IPS-11a (cell line): ENCODE results near the gene COP1.
"Not testable (repeated sequence)": the region's sequence is repeated elsewhere in the genome, so short reads cannot be mapped to it uniquely, and the experiment has no call there.

ENCODE experiments used
- H3K4me3 ChIP-seq: one replicate; pipeline ENCODE4 v1.5.1; 2013; ENCODE audit warnings: low read depth, low read length, control low read depth

COP1 gene

DNA sequence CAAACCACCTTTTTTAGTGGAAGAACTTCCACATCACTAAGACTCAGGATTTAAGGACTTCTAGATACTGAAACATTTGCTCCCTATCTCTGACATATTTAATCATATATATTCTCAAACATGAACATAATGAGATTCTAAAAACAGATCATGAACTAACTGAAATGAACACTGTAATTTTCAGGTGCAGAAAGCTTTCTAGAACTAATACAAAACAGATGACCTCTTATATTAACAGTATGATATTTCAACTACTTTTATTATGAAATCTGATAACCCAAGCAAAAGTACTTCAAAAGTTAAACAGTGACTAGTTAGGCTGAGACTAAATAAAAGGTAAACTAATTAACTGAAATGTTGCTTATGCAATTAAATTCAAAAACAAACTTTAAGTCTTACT is 157.5 kb downstream of the COP1 start:
- H3K4me3 ChIP-seq = no peak overlapping the region

DNA sequence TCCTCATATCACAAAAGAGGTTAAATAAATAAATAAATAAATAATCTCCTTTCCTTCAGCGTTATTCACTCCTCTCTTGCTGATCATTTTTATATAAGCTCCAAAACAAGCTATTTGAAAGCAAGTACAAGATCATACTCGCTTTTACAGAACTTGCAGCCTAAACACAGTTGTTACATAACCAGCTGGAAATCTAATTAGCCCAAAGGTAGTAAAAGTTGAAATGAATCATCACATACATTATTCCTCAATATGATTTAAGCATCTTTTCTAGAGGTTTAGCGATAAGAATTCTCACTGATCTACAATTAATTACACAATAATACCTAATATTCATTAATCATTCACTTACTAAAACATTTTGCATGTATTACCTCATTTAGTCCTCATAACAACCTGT is 160.2 kb downstream of the COP1 start:
- no peak overlapping the region for H3K4me3 ChIP-seq

DNA sequence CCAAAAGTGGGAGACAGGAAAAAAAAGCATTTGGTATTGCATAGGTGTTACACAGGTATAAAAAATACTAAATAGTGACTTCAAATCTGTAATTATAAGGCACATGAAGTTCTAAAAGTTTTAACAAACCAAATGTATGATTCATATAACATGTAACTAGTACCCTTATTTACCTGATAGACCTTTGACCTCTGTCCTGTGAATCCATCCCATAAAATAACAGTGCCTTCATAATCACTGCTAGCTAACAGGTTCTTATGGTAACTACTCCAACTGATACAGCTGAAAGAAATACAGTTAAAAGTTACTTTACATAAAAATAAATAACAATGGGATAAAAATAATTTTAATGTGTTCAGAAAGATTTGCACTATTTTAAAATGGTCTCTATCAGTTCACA is 163.5 kb downstream of the COP1 start:
- no peak overlapping the region for H3K4me3 ChIP-seq

DNA sequence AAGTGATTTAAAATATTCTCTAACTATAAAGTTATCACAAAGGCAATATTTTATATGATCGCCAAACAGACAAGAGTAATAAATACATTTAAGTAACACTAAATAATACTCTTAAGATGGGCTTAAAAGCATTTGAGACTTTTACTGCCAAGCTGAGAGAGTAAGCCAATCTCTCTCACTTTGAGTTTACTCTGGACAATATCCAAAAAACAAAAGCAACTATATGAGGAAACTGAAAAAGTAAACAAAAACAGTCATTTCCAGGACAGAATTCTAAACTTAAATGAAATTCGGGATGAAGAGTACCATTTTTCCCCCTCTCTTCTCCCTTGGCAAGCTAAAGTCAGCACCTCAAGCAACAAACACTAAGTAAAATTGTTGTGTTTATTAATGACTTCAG is 173.2 kb downstream of the COP1 start:
- H3K4me3 ChIP-seq = no peak overlapping the region

DNA sequence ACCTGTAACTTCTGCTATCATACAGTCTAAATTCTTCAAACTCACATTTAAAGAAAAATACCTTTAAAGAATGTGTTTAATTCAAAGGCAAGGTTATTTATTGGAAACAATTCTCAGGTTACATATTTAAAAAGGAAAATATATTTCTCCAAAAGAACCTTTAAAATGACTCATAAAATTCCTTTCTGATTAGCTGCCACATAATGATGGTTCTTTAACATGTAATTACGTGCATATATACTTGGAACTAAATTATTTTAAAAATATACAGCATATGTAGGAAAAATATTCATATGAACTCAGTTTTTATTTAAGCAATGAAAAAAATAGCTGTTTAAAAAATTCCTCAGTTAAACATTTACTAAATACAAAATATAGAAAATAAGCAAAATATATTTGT is 173.6 kb downstream of the COP1 start:
- H3K4me3 ChIP-seq = no peak overlapping the region

DNA sequence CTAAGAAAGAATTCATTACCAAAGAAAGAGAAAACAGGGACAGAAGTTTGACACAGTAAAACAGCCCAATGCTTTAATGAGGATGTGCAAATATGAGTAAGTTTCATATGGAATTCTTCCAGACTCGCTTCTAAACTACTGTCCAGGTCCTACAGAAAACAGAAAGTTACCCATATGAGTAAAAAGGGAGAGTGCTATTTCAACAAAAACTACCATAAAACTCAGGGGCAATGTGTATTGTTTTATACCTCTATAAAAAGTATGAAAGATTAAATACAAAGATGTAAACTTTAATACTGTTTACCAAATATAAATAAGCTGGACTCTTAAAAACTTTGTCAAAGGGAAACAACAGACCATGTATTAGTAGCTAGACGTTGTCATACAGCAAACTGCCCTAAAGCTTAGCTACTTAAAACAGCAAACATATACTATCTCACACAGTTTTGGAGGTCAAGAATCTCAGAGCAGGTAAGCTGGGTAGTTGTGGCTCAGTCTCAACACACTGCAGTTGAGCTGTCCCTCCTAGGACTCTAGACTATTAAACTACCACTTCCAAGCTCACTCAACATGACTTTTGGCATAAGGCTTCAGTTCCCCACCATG is 174.9 kb downstream of the COP1 start:
- no peak overlapping the region for H3K4me3 ChIP-seq

DNA sequence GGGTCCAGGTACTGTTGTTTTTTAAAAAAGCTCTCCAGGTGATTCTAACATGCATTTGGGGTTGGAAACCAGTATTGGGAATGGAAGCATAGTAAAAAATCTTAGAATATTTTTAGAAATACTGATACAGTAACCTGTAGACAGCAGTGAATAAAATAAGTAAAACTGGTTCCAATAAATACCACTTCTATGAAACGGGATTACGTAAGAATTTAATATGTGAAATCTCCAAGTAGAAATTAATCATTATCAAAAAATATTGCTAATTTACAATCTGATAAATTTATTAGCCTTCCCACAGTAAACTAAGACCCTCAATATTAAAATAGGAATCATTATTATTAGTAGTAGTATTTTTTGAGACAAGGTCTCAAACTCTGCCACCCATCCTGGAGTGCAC is 177.5 kb downstream of the COP1 start:
- H3K4me3 ChIP-seq = no peak overlapping the region

DNA sequence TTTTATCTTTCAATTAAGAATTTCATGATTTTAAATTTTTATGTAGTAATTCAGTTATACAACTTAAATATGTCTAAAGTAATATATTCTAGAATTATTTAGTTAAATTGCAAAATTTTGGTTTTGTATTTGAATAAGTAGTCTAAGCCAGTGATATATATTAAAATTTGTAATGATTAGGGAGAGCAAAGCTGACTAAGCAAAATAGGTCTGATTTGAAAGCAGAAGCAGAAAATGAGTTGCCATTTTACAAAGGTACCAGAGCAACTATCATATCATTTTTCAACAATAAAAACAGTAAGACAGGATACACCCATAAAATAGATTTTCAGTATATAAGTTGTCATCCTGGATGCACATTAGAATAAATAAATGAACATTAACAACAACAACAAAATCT is 177.9 kb downstream of the COP1 start:
- H3K4me3 ChIP-seq = no peak overlapping the region

DNA sequence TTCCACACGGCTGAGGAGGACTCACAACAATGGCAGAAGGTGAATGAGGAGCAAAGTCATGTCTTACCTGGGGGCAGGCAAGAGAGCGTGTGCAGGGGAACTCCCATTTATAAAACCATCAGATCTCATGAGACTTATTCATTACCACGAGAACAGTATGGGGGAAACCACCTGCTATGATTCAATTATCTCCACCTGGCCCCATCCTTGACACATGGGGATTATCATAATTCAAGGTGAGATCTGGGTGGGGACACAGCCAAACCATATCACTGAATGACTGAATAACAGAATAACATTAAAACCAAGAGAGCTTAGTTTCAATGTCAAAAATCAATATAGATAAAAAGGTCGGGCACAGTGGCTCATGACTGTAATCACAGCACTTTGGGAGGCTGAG is 179.2 kb downstream of the COP1 start:
- not testable (repeated sequence) for H3K4me3 ChIP-seq

DNA sequence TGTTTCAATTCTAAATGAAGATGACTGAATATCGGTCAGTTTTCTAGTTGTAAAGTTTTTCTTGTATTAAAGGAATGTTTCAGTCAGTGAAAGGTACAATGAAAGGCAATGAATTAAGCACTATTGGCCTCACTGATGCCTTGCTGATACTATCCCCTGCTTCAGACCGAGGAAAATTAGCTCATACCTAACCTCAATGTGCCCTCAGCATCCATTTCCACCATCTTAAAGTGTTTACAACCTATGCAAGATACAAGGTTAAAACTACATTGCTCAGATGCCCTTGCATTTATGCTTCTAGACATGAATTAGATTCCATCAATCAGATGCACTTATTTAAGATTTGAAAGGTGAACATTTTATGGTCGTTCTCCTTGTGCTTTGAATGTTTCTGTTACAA is 184.5 kb downstream of the COP1 start:
- no peak overlapping the region for H3K4me3 ChIP-seq

DNA sequence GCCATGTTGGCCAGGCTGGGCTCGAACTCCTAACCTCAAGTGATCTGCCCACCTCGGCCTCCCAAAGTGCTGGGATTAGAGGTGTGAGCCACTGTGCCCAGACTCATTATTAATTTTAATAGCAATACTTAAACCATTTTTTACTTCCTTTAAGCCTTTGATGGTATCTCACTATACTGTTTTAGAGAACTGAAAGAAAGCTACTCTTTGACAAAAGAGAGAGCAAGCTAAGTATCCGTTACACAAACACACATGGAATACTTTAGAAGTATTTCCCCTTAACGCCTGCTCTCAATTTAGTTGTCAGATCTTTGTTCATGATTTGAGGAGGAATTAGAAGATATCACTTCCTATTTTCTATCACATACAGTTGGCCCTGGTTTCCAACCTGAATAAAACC is 189.4 kb downstream of the COP1 start:
- no peak overlapping the region for H3K4me3 ChIP-seq

DNA sequence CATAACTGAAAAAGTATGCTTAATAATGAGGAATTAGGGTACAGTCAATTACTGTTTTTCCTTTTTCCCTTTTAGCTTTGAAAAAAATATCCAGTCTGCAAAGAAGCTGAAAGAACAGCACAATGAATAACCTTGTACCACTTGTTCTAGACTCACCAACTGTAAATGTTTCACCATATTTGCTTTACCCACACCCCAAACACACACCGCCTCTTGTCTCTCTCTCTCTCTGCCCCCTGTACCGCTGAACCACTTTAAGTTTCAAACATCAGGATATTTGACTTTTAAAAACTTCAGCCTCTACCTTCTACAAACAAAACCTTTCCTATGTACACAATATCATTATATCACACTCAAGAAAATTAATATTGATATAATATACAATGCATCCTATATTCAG is 197.1 kb downstream of the COP1 start:
- no peak overlapping the region for H3K4me3 ChIP-seq

DNA sequence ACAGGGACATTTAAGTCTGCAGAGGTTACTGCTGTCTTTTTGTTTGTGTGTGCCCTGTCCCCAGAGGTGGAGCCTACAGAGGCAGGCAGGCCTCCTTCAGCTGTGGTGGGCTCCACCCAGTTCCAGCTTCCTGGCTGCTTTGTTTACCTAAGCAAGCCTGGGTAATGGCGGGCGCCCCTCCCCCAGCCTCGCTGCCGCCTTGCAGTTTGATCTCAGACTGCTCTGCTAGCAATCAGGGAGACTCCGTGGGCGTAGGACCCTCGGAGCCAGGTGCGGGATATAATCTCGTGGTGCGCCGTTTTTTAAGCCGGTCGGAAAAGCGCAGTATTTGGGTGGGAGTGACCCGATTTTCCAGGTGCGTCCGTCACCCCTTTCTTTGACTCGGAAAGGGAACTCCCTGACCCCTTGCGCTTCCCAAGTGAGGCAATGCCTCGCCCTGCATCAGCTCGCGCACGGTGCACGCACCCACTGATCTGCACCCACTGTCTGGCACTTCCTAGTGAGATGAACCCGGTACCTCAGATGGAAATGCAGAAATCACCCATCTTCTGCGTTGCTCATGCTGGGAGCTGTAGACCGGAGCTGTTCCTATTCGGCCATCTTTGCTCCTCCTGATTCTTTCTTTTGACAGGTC is 199.2 kb downstream of the COP1 start:
- H3K4me3 ChIP-seq = not testable (repeated sequence)

DNA sequence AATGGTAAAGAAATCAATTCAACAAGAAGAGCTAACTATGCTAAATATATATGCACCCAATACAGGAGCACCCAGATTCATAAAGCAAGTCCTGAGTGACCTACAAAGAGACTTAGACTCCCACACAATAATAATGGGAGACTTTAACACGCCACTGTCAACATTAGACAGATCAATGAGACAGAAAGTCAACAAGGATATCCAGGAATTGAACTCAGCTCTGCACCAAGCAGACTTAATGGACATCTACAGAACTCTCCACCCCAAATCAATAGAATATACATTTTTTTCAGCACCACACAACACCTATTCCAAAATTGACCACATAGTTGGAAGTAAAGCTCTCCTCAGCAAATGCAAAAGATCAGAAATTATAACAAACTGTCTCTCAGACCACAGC is 212.4 kb downstream of the COP1 start:
- H3K4me3 ChIP-seq = not testable (repeated sequence)

DNA sequence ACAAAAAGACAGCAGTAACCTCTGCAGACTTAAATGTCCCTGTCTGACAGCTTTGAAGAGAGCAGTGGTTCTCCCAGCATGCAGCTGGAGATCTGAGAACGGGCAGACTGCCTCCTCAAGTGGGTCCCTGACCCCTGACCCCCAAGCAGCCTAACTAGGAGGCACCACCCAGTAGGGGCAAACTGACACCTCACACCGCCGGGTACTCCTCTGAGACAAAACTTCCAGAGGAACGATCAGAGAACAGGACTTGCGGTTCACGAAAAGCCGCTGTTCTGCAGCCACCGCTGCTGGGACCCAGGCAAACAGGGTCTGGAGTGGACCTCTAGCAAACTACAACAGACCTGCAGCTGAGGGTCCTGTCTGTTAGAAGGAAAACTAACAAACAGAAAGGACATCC is 214.3 kb downstream of the COP1 start:
- not testable (repeated sequence) for H3K4me3 ChIP-seq

DNA sequence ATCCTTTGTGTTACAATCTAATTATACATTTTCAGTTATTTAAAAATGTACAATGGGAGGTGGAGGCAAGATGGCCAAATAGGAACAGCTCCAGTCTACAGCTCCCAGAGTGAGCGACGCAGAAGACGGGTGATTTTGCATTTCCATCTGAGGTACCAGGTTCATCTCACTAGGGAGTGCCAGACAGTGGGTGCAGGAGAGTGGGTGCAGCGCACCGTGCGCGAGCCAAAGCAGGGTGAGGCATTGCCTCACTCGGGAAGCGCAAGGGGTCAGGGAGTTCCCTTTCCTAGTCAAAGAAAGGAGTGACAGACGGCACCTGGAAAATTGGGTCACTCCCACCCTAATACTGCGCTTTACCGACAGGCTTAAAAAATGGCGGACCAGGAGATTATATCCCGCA is 214.9 kb downstream of the COP1 start:
- H3K4me3 ChIP-seq = not testable (repeated sequence)

DNA sequence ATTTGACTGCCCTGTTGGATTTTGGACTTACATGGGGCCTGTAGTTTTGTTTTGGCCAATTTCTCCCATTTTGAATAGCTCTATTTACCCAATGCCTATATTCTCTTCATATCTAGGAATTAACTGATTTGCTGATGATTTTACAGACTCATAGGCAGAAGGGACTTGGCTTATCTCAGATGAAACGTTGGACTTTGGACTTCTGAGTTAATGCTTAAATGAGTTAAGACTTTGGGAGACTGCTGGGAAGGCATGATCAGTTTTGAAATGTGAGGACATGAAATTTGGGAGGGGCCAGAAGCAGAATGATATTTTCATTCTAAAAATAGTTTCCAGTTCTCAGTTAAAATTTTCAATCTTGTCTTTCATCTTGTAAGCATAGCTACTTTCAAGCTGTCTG is 222.3 kb downstream of the COP1 start:
- no peak overlapping the region for H3K4me3 ChIP-seq

DNA sequence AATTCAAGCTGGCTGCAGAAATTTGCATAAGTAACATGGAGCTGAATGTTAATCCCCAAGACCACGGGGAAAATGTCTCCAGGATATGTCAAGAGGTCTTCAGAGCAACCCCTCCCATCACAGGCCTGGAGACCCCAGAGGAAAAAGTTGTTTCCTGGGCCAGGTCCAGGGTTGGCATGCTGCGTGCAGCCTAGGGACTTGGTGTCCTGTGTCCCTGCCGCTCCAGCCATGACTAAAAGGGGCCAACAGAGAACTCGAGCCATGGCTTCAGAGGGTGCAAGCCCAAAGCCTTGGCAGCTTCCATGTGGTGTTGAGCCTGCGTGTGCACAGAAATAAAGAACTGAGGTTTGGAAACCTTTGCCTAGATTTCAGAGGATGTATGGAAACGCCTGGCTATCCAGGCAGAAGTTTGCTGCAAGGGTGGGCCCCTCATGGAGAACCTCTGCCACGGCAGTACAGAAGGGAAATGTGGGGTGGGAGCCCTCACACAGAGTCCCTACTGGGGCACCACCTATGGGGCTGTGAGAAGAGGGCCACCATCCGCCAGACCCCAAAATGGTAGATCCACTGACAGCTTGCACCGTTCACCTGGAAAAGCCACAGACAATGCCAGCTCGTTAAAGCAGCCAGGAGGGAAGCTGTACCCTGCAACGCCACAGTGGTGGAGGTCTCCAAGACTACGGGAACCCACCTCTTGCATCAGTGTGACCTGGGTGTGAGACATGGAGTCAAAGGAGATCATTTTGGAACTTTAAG is 222.9 kb downstream of the COP1 start:
- no peak overlapping the region for H3K4me3 ChIP-seq

DNA sequence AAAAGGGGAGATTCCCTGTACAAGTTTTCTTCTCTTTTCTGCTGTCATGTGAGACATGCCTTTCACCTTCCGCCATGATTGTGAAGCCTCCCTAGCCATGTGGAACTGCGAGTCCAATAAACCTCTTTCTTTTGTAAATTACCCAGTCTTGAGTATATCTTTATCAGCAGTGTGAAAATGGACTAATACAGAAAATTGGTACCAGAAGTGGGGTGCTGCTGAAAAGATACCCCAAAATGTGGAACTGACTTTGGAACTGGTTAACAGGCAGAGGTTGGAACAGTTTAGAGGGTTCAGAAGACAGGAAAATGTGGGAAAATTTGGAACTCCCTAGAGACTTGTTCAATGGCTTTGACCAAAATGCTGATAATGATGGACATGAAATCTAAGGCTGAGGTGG is 223.7 kb downstream of the COP1 start:
- not testable (repeated sequence) for H3K4me3 ChIP-seq

DNA sequence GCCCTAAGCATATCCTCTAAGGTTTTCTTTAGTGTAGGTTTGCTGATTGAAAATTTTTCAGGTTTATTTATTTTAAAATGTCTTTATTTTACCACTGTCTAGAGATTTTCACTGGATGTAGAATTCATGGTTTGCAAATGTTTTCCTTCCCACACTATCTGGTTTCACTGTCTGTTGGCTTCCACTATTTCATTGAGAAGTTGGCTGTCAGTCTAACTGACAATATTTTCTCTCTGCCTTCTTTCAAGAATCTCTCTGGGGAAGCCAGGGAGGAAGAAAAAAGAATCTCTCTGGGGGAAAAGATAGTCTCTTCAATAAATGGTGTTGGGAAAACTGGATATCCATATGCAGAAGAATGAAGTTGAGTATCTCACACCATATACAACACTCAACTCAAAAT is 226.0 kb downstream of the COP1 start:
- no peak overlapping the region for H3K4me3 ChIP-seq

DNA sequence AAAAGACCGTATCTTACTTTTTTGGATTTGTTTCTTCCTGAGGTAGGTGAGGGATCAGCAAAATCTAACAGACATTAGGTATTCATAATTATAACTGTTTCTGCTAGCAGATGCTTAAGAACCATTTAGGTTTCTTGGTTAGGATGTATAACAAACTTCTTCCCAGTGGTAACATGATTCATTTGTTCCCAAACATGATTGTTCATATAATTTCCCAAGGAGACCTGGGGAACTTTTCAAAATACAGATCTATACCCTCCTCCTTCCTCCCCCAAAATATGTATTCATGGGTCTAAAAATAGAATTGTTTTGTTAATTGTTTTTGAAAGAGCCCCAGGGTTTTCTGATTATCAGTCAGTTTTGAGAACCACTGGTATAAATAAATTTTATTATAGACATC is 228.2 kb downstream of the COP1 start:
- no peak overlapping the region for H3K4me3 ChIP-seq

DNA sequence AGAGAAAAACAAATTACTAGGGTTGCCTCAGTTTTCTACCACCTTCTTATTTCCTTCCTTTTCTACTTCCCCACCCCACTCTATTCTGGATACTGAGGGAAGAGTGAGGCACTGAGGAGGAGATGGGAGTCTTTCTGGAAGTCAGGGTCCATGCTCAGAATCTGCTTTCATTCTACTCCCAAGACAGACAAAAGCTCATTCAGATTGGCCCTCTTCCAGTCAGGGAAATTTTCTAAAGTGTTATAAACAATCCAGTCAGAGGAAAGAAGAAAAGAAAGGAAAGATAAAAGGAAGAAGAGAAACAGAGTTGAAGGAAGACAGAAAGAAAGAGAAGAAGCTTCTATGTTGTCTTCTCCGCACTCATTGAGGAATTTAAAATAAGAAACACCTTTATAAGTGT is 228.6 kb downstream of the COP1 start:
- H3K4me3 ChIP-seq = no peak overlapping the region
